IMR-90 (cell line): ENCODE measurements around the gene MGLL.

Source experiments
- BHLHE40 ChIP-seq: fragments of 150-350 bp; IDR thresholded peaks from 2 replicates; pipeline ENCODE4 v1.6.1; 2016; ENCODE audit warnings: mild to moderate bottlenecking, low read depth, low read length
- CEBPB ChIP-seq: IDR thresholded peaks from 2 replicates; pipeline ENCODE4 v1.6.1; 2012; ENCODE audit warnings: low read depth, low read length, improper control_type of control experiment
- CHD1 ChIP-seq: IDR thresholded peaks from 2 replicates; pipeline ENCODE4 v1.6.1; 2012; ENCODE audit warnings: low read depth, low read length, improper control_type of control experiment
- CTCF ChIP-seq: conservative IDR thresholded peaks from 2 replicates; pipeline ENCODE4 v1.5.1; 2012; ENCODE audit warnings: mild to moderate bottlenecking, low read depth, low read length, improper control_type of control experiment
- MAFK ChIP-seq: IDR thresholded peaks from 2 replicates; pipeline ENCODE4 v1.6.1; 2012; ENCODE audit warnings: low read depth, low read length, improper control_type of control experiment
- MAZ ChIP-seq: IDR thresholded peaks from 2 replicates; pipeline ENCODE4 v1.6.1; 2012; ENCODE audit warnings: low read depth, mild to moderate bottlenecking, low read length, improper control_type of control experiment, moderate library complexity, borderline replicate concordance
- POLR2A ChIP-seq: IDR thresholded peaks from 2 replicates; pipeline ENCODE4 v1.6.1; 2012; ENCODE audit warnings: mild to moderate bottlenecking, low read depth, low read length
- RCOR1 ChIP-seq: IDR thresholded peaks from 2 replicates; pipeline ENCODE4 v1.6.1; 2012; ENCODE audit warnings: mild to moderate bottlenecking, low read length, improper control_type of control experiment; ENCODE audit not compliant: insufficient replicate concordance
- RFX5 ChIP-seq: IDR thresholded peaks from 2 replicates; pipeline ENCODE4 v1.8.0; 2012; ENCODE audit warnings: low read depth, mild to moderate bottlenecking, low read length, moderate library complexity
- SMC3 ChIP-seq: fragments of 150-350 bp; IDR thresholded peaks from 2 replicates; pipeline ENCODE4 v1.6.1; 2016; ENCODE audit warnings: low read depth, mild to moderate bottlenecking, antibody characterized with exemption, low read length, moderate library complexity
- USF2 ChIP-seq: fragments of 150-350 bp; IDR thresholded peaks from 2 replicates; pipeline ENCODE4 v1.6.1; 2017; ENCODE audit warnings: mild to moderate bottlenecking, antibody characterized with exemption, low read length, low read depth

DNA sequence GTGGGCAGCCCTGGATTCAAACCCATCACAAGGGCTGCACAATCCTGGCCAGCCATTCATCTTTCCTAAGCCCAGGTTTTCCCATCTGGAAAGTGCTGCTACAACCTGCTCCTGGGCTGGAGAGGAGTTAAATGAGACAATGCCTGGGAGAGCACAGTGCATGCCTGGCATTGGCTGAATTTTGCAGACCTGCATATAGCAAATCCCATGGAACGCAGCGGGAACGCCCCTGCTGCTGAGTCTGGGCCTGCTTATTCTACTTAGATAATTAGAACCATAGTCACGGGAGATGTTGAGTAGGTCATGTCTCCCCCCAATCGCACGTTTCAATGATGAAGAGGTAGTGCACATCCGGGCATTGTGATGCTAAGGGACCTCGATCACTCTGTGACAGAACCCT is 102.9 kb downstream of the MGLL start:
- TF ChIP-seq RFX5 = no peak
- no peak for TF ChIP-seq CTCF
- TF ChIP-seq BHLHE40 = no peak
- TF ChIP-seq POLR2A = no peak
- no peak for TF ChIP-seq RCOR1
- TF ChIP-seq MAFK = no peak
- TF ChIP-seq USF2 = no peak
- no peak for TF ChIP-seq MAZ
- TF ChIP-seq SMC3 = no peak
- no peak for TF ChIP-seq CHD1
- TF ChIP-seq CEBPB = no peak
